GM10847 (cell line): ENCODE data around the gene SAMD14.

Experiments
- POLR2A ChIP-seq: IDR thresholded peaks from 2 replicates; pipeline ENCODE4 v1.6.1; 2011; ENCODE audit not compliant: insufficient read length; ENCODE audit errors: extremely low read depth

The SAMD14 gene

DNA sequence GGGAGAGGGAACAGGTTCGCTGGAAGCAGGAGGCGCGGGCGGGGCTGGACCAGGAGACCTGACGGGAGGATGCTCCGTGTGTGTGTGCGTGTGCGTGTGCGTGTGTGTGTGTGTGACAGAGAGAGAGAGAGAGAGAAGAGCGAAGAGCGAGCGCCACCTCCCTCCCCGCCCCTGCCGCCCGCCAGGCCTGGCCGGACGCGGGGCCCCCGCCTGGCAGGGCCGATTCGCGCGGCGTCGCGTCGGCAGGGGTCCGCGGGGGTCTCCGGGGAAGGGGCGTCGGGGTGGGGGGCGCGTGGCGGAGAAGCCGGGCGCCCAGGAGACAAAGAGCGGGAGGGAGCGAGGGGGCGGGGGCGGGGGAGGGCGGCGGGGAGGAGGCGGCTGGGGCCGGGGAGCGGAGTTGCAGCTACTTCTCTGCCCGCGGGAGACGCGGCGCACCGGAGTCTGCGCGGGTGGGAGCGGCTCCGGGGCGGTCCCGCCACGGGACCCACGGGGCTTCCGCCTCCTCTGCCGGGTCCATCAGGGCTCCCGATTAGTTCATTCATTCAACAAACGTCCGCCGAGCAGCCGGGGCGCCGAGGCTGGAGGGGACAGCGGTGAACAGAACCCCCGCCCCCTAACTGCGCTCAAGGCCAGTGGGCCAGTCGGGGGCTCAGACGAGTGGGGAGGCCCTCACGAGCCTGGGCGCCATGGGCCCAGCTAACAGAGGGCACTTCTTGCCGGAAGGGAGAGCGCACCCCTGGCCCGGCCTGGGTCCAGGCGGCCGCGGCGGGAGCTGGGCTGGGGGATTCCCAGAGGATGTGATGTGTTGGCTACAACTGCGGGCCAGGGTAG is at the start of gene SAMD14:
Gene SAMD14 (minus strand): TSS at position 433 of the 831 bp plus-strand sequence. CDS start 5,201 bp downstream, outside the sequence.
- no peak for TF ChIP-seq POLR2A

DNA sequence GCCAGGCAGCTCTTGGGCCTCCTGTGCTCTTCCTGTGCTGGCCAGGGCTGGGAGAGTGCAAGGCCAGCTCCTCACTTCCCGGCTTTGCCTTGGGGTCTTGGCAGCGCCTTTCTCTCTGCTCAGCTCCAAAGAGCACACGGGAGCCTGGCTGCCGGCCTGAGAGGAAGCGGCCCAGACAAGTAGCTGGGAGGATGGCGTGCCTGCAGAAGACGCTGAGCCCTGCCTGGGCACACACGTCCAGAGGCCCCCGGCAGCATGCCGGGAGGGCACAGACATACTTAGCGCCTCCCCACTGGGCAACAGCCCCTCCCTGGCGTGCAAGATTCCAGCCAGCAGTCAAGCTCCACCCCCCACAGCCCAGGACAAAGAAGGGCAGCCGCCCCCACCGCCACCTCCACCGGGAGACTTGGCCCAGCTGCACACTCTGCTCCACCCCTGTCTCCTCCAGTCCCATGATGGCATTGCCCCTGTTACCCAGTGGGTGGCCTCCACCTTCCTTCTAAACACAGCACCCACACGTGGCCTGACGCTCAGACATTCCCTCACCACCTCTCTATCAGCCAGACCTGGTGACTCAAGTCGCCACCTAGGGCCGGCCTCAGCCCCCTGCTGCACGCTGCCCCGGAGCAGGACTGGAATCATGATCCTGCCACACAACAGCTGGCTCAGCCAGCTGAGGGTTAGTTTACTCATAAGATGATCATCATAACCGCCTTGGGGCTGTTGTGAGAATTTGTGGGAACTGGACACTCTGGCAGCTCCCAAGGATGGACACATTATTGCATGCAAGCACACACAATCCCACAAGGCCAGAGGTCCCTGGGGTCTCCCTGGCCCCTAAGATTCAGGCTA is 48.2 kb upstream of the SAMD14 start:
- TF ChIP-seq POLR2A: no peak

DNA sequence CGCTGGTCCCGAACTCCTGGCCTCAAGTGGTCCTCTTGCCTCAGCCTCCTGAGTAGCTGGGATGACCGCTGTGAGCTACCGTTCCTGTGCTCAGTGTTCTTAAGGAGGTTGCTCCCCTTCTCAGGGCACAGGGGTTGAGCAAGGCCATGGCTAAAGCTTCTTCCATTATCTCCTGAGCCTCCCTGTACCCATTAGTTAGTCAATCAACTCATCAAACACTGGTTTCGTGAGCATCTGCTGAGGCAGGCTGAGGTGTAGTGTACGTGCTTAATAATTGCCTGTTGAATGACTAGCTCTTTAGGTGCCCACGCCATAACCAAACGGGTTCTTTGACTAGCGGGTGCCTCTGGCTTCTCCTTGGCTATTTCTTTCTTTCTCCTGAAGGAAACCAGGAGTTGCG is 47.5 kb upstream of the SAMD14 start:
- TF ChIP-seq POLR2A: no peak

DNA sequence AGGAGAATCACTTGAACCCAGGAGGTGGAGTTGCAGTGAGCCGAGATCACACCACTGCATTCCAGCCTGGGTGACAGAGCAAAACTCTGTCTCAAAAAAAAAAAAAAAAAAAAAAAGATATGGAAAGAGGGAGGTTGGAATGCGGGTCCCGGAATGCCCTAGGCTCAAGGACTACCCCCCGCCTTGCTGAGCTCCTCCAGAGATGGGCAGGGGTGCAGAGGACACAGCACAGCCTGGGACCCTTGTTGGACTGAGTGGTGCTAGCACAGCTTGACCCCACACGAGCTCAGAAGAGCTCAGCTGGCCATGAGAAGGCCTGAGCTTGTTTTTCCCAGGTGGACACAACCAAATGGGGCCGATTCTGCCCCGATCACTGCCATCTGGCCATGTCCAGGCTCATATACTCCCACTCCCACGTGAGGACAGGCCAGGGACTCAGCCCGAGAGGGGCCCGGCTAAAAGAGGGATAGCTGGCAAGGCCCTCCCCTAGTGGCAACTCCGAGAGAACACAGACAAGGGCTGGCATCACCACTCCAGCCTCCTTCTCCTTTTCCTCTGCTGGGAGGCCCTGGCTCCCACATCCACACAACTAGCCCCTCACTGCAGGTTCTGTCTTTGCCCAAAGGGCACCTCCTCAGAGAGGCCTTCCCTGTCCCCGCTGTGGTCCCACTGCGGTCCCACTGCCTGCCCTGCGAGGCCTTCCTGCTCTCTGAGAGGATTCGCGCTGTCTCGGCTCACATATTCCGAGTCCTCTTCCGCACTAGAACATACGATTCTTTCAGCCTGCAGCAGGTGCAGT is 46.8 kb upstream of the SAMD14 start:
- TF ChIP-seq POLR2A: no peak

DNA sequence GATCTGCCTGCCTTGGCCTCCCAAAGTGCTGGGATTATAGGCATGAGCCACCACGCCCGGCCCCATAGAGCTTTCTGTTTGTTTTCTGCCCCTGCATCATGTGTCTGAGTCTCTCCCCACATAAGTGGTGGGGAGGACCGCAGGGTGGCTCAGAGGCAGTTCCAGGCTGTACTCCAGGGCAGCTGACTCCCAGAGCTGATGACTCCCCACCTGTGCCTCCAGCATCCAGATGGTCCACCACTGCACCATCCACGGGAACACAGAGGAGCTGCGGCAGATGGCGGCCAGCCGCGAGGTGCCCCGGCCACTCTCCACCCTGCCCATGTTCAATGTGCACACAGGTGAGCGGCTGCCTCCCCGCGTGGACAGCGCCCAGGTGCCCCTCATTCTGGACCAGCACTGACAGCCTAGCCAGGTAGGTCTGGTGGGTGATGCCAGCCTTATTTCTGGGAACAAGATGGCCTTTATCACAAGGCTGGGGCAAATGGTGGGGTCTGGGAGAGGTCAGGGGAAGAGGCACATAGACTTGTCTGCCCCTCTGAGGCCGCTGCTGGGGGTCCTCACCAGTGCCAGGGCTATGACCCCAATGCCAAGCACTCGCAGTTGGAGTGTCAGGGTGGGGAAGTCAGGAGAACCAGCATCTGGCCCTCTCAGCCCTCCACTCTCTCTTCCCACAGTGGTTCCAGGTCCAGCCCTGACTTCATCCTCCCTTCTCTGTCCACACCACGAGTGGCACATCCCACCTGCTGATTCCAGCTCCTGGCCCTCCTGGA is 45.3 kb upstream of the SAMD14 start:
- TF ChIP-seq POLR2A: no peak

DNA sequence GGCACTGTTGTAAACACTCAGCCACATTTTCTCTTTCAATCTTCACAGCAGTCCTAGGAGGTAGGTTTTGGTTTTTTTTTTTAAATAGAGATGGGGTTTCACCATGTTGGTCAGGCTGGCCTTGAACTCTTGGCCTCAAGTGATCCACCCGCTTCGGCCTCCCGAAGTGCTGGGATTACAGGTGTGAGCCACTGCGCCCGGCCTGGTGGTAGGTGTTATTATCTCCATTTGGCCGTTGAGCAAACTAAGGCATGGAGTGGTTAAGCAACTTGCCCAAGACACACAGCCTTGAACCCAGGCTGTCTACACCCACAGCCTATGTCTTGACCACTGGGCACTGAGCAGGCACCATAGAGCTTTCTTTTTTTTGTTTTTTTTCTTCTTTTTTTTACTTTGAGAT is 44.5 kb upstream of the SAMD14 start:
- no peak for TF ChIP-seq POLR2A

DNA sequence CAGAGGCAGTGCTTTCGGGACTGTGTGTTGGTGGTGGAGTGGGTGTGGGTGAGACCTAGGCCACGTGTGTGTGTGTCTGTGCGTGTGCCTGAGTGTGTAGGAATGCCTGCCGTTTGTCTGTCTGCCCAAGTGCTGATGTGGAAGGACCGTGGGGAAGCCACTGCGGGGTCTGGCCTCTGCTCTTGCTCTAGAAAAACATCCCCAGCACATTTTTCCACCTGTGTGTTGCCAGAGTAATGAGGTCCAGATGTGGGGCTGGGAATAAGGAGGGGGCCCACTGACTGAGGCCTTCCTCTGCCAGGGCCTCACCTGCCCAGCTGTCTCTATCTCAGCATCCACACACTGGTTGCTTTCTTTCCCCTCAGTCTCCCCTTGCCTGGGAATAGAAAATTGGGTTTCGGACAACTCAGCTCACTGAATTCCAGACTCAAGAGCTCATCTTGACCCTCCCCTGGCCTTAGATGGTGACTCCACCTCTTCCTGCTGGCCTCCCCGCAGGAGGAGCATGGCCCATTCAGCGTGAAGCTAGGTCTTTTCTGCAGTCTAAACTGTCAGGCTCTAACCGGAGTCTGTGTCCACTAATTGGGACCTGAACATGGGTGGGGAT is 43.5 kb upstream of the SAMD14 start:
- no peak for TF ChIP-seq POLR2A

DNA sequence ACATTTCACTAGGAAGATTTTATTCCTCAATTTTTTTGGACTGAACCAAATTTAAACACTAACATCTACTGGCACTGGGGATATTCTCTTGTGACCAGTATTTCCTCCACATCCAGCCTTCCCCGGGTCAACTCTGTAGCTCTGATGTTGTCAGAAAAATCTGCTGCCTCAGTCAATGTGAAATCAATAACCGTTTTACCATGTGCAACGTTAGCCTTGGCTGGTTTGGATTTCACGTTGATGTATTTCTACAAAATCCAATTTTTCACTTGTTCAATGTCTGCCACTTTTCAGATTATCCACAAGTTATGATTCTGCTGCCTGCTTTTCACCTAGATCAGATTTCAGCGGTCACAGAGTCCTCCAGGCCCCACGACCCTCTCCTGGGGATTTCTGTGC is 43.0 kb upstream of the SAMD14 start:
- TF ChIP-seq POLR2A: no peak

DNA sequence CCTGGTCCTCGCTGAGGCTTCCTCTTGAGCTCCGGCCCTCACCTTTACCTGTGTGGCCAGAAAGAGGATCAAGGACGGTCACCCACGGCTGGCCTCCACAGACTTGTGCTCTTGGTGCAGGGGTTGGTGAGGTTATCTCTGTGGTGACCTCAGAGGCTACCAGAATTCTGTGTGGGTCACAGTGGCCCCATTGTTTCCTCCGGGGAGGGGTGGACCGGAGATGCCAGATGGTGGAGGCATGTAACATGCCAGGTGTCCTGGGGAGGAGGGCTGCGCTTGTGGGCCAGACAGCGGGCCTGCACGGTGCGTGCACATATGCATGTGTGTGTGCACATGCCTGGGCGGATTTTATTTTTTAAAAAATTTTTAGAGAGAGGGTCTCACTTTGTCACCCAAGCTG is 42.2 kb upstream of the SAMD14 start:
- no peak for TF ChIP-seq POLR2A

DNA sequence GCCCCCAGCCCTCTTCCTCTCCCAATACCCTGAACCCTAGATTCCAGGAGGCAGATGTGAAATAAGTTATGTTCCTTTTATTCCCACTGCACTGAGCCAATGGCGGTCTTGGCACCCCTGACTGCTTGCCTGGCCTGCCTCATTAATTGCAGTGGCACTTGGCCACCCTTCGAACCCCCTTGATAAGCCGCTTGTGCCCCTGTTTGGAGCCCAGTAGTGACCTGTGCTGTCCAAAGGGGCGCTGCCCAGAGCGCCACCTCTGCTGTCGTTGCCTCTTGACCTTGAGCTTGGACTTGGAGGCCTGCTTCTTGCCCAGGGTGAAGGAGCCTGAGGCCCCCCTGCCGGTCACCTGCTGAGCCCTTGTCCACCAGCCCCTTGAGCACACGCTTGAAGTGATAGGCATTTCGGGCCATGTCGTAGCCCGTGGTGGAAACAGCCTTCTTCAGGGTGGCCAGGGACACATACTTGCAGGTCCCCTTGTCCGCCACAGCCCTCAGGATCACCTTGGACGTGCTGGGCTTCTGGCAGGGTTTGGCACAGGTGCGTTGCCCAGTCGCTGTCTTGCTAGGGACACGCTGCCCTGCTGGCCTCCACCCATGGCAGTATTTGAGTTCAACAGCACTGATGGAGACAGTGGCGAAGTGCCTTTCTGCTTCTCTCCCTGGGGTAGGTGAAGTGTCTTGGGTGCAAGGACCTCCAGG is 41.6 kb upstream of the SAMD14 start:
- no peak for TF ChIP-seq POLR2A

DNA sequence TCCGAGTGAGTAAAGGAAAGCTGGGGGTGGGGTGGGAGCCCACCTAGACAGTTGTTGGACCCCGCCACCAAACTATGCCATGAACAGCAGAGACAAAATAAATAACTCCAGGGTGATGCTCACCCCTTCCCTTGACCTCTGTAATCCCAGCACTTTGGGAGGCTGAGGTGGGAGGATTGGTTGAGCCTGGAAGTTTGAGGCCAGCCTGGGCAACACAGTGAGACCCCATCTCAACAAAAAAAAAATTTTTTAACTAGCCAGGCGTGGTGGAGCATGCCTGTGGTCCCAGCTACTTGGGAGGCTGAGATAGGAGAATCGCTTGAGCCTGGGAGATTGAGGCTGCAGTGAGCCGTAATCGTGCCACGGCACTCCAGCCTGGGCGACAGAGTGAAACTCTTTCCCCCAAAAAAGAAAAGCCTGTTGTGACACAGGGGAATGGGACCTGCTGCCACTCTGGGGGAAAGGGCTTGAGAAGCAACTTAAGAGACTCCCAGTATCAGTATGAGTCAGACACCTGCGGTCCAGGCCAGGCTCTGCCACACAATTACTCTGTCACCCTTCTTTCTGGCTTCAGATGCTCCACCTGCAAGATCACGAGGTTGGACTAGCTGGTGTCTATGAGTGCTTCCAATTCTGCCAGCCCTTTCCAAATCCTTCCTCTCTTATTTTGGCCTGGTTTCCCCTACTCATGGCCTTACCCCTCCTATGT is 40.9 kb upstream of the SAMD14 start:
- no peak for TF ChIP-seq POLR2A

DNA sequence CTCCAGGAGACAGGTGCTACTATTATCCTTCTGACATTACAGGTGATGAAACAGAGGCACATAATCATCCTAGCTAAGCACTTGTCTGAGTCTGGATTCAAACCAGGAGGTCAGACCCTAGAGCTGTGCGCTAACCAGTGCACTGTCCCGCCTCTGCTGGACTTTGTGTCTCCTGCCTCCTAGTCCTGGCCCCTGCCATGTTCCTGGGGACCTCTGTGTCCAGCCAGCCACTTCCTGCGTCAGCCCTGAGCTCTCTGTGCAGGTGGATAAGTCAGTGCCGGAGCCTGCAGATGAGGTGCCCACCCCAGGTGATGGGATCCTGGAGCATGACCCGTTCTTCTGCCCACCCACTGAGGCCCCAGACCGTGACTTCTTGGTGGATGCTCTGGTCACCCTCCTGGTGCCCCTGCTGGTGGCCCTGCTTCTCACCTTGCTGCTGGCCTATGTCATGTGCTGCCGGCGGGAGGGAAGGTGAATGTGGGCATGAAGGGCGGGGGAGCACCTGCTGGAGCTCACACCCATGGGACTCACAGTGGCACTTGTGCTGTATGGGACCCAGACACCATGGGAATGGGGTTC is 40.0 kb upstream of the SAMD14 start:
- no peak for TF ChIP-seq POLR2A
